Astrocyte of the spinal cord (primary cell): ENCODE results near the gene STON1.

Experiments
- DNase-seq: peaks from one replicate; pipeline ENCODE4 v3.0.0; 2011; ENCODE audit warnings: low read depth, low spot score
- H3K4me3 ChIP-seq: 2 replicates; pipeline ENCODE4 v1.5.1; 2011; ENCODE audit warnings: low read depth, mild to moderate bottlenecking, low read length, moderate library complexity
- CTCF ChIP-seq: IDR thresholded peaks from 2 replicates; pipeline ENCODE4 v1.5.1; 2012; ENCODE audit warnings: low read depth, mild to moderate bottlenecking, low read length, inconsistent platforms
- in situ Hi-C: cut with HindIII; loops from 2 replicates; pipeline ENCODE4 v1.10.0; 2017; ENCODE audit warnings: low sequenced_read_pairs

The STON1 gene

GRCh38 chr2:48530033-48530811 lies at the start of gene STON1:
Gene STON1, plus strand, starts transcription at chr2:48530154. Its CDS starts 50,480 bp downstream, at chr2:48580634.
- H3K4me3 ChIP-seq, result peak within 1 kb of the TSS; percentile 68
- in situ Hi-C loops, result no loop called here
- DNase-seq, result peak; percentile 38
- TF ChIP-seq CTCF, result no peak

GRCh38 chr2:48480526-48480925 lies 49.4 kb upstream of the STON1 start:
- no peak overlapping the region for H3K4me3 ChIP-seq
- no peak for DNase-seq
- TF ChIP-seq CTCF, result no peak
- in situ Hi-C loops, result no loop called here

- peak; percentile 78 for DNase-seq
- no peak for TF ChIP-seq CTCF
- no peak overlapping the region for H3K4me3 ChIP-seq
- in situ Hi-C loops, result no loop called here
Observed at GRCh38 chr2:48482313-48482712, 47.6 kb upstream of the STON1 start.

GRCh38 chr2:48482769-48483168 lies 47.2 kb upstream of the STON1 start:
- in situ Hi-C loops, result no loop called here
- TF ChIP-seq CTCF, result no peak
- DNase-seq, result peak; percentile 5
- no peak overlapping the region for H3K4me3 ChIP-seq

- in situ Hi-C loops, result no loop called here
- TF ChIP-seq CTCF, result no peak
- no peak overlapping the region for H3K4me3 ChIP-seq
- DNase-seq, result peak; percentile 72
Observed at GRCh38 chr2:48483506-48483905, 46.4 kb upstream of the STON1 start.

- H3K4me3 ChIP-seq, result no peak overlapping the region
- TF ChIP-seq CTCF, result no peak
- in situ Hi-C loops, result no loop called here
- peak; percentile 79 for DNase-seq
Observed at GRCh38 chr2:48483916-48484315, 46.0 kb upstream of the STON1 start.

- DNase-seq, result no peak
- in situ Hi-C loops, result no loop called here
- H3K4me3 ChIP-seq, result no peak overlapping the region
- no peak for TF ChIP-seq CTCF
Observed at GRCh38 chr2:48488545-48488944, 41.4 kb upstream of the STON1 start.
